ENCODE data around the gene DECR2. TPM values are rescaled to one million over a fixed set of nuclear protein-coding genes. Genes with fewer than 3 reads are reported as not detected.

Gene DECR2
- total RNA-seq, 1 donor from 2014 or later, result 15.1 TPM

- no peak for DNase-seq (ENCODE audit: low read depth)
- TF ChIP-seq CTCF (IDR thresholded peaks at IDR 0.05; ENCODE audit: insufficient read depth, low read length, poor library complexity, severe bottlenecking), result no peak
- Histone ChIP-seq H3K27me3 (ENCODE audit: control insufficient read depth, insufficient read depth, low read length) (no peaks in the 10 kb centered on the region), H3K36me3 (ENCODE audit: control insufficient read depth, insufficient read depth, low read length) (peaks cover 5% of the 10 kb centered on the region), H3K4me3 (ENCODE audit: low read depth, low read length) (no peak overlapping the region)
Measured at GRCh38 chr16:373020-373598, 28.6 kb upstream of the DECR2 start.

GRCh38 chr16:373848-374615 lies 27.7 kb upstream of the DECR2 start:
- no peak for TF ChIP-seq CTCF (IDR thresholded peaks at IDR 0.05; ENCODE audit: insufficient read depth, low read length, poor library complexity, severe bottlenecking)
- Histone ChIP-seq H3K4me3 (ENCODE audit: low read depth, low read length) (no peak overlapping the region), H3K27me3 (ENCODE audit: control insufficient read depth, insufficient read depth, low read length) (no peaks in the 10 kb centered on the region), H3K36me3 (ENCODE audit: control insufficient read depth, insufficient read depth, low read length) (peaks cover 5% of the 10 kb centered on the region)
- DNase-seq (ENCODE audit: low read depth), result no peak

GRCh38 chr16:374616-374926 lies 27.1 kb upstream of the DECR2 start:
- DNase-seq (ENCODE audit: low read depth), result no peak
- TF ChIP-seq CTCF (IDR thresholded peaks at IDR 0.05; ENCODE audit: insufficient read depth, low read length, poor library complexity, severe bottlenecking), result no peak
- Histone ChIP-seq H3K4me3 (ENCODE audit: low read depth, low read length) (no peak overlapping the region), H3K27me3 (ENCODE audit: control insufficient read depth, insufficient read depth, low read length) (no peaks in the 10 kb centered on the region), H3K36me3 (ENCODE audit: control insufficient read depth, insufficient read depth, low read length) (peaks cover 5% of the 10 kb centered on the region)

- Histone ChIP-seq H3K4me3 (ENCODE audit: low read depth, low read length) (no peak overlapping the region), H3K27me3 (ENCODE audit: control insufficient read depth, insufficient read depth, low read length) (no peaks in the 10 kb centered on the region), H3K36me3 (ENCODE audit: control insufficient read depth, insufficient read depth, low read length) (peaks cover 5% of the 10 kb centered on the region)
- TF ChIP-seq CTCF (IDR thresholded peaks at IDR 0.05; ENCODE audit: insufficient read depth, low read length, poor library complexity, severe bottlenecking), result no peak
- no peak for DNase-seq (ENCODE audit: low read depth)
Measured at GRCh38 chr16:375212-375611, 26.5 kb upstream of the DECR2 start.

GRCh38 chr16:375927-376816 lies 25.5 kb upstream of the DECR2 start:
- no peaks in the 10 kb centered on the region for H3K27me3 ChIP-seq (ENCODE audit: control insufficient read depth, insufficient read depth, low read length)
- no peak for TF ChIP-seq CTCF (IDR thresholded peaks at IDR 0.05; ENCODE audit: insufficient read depth, low read length, poor library complexity, severe bottlenecking)
- H3K36me3 ChIP-seq (ENCODE audit: control insufficient read depth, insufficient read depth, low read length), result peaks cover 5% of the 10 kb centered on the region
- no peak overlapping the region for H3K4me3 ChIP-seq (ENCODE audit: low read depth, low read length)
- DNase-seq (ENCODE audit: low read depth), result no peak

Data from kidney epithelial cell (primary cell).